Astrocyte of the cerebellum (primary cell): ENCODE results near the gene PLA2G15.

ENCODE experiments used
- DNase-seq: peaks from one replicate; pipeline ENCODE4 v3.0.0-alpha.2; 2011; ENCODE audit warnings: low read depth
- H3K4me3 ChIP-seq: 2 replicates; pipeline ENCODE4 v1.5.1; 2011; ENCODE audit warnings: mild to moderate bottlenecking, low read depth, low read length, moderate library complexity
- in situ Hi-C: cut with HindIII; loops from 2 replicates; pipeline ENCODE4 v1.10.0; 2017; ENCODE audit warnings: low sequenced_read_pairs
- TF ChIP-seq, protein P1 (sequence below): IDR thresholded peaks from 2 replicates; pipeline ENCODE4 v1.5.1; 2012; ENCODE audit warnings: low read length, low read depth, moderate library complexity, mild to moderate bottlenecking; ENCODE audit errors: missing control alignments

The PLA2G15 gene

GRCh38 chr16:68282064-68282452 lies 36.9 kb downstream of the PLA2G15 start:
- TF ChIP-seq, protein P1, sequence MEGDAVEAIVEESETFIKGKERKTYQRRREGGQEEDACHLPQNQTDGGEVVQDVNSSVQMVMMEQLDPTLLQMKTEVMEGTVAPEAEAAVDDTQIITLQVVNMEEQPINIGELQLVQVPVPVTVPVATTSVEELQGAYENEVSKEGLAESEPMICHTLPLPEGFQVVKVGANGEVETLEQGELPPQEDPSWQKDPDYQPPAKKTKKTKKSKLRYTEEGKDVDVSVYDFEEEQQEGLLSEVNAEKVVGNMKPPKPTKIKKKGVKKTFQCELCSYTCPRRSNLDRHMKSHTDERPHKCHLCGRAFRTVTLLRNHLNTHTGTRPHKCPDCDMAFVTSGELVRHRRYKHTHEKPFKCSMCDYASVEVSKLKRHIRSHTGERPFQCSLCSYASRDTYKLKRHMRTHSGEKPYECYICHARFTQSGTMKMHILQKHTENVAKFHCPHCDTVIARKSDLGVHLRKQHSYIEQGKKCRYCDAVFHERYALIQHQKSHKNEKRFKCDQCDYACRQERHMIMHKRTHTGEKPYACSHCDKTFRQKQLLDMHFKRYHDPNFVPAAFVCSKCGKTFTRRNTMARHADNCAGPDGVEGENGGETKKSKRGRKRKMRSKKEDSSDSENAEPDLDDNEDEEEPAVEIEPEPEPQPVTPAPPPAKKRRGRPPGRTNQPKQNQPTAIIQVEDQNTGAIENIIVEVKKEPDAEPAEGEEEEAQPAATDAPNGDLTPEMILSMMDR, result no peak
- DNase-seq, result no peak
- H3K4me3 ChIP-seq, result no peak overlapping the region
- in situ Hi-C loops, result no loop called here

- in situ Hi-C loops, result no loop called here
- no peak overlapping the region for H3K4me3 ChIP-seq
- TF ChIP-seq, protein P1, result no peak
- no peak for DNase-seq
These were observed 38.2 kb downstream of the PLA2G15 start for GRCh38 chr16:68283346-68283745.

DNA sequence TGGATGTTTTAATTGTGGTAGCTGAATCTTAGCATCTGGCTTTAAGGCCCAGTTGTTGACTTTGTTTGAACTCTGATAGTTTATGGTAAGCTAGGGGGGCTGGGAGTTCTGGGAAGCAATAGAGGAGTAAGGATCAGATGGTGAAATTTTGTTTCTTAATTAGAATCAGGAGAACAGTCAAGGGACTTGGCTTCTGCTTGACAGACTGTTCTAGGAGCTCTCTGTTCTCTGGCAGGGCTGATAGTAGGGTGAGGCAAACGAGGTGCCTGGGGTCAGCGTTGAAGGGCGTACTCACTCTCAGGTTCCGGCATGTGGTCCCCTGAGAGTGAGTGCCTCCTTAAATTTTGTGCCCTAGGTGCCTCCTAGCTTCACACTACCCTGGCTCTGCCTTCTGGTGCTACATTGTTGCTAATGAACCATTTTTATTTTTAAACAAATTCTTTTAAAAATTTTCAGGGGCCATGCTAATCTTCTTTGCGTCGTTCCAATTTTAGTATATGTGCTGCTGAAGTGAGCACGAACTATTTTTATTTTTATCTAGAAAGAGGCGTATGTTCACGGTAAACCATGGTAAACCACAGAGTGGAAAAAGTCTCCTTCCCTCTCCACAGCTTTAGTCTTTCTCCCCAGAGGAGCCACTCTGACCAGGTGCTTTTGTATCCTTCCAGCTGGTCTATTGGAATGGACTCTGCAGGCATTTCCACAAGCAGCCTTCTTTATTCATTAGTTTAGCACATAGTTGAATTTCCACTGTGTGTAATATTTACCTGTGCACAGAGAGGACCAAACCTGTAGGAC lies 38.8 kb downstream of the PLA2G15 start:
- no peak for DNase-seq
- H3K4me3 ChIP-seq, result no peak overlapping the region
- TF ChIP-seq, protein P1, result no peak
- in situ Hi-C loops, result no loop called here

GRCh38 chr16:68284847-68285246 lies 39.7 kb downstream of the PLA2G15 start:
- in situ Hi-C loops, result no loop called here
- TF ChIP-seq, protein P1, result no peak
- DNase-seq, result no peak
- no peak overlapping the region for H3K4me3 ChIP-seq

- TF ChIP-seq, protein P1, result no peak
- in situ Hi-C loops, result no loop called here
- DNase-seq, result no peak
- H3K4me3 ChIP-seq, result no peak overlapping the region
These were observed 40.5 kb downstream of the PLA2G15 start for GRCh38 chr16:68285683-68286082.

- H3K4me3 ChIP-seq, result no peak overlapping the region
- in situ Hi-C loops, result no loop called here
- no peak for DNase-seq
These were observed 41.2 kb downstream of the PLA2G15 start for GRCh38 chr16:68286153-68287074.

More at GRCh38 chr16:68286153-68287074, 41.2 kb downstream of the PLA2G15 start:
- TF ChIP-seq, protein P1, result no peak
